ENCODE data around the gene ART1.
"Not testable (repeated sequence)": the region's sequence is repeated elsewhere in the genome, so short reads cannot be mapped to it uniquely, and the experiment has no call there.

The ART1 gene, protein sequence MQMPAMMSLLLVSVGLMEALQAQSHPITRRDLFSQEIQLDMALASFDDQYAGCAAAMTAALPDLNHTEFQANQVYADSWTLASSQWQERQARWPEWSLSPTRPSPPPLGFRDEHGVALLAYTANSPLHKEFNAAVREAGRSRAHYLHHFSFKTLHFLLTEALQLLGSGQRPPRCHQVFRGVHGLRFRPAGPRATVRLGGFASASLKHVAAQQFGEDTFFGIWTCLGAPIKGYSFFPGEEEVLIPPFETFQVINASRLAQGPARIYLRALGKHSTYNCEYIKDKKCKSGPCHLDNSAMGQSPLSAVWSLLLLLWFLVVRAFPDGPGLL

DNA sequence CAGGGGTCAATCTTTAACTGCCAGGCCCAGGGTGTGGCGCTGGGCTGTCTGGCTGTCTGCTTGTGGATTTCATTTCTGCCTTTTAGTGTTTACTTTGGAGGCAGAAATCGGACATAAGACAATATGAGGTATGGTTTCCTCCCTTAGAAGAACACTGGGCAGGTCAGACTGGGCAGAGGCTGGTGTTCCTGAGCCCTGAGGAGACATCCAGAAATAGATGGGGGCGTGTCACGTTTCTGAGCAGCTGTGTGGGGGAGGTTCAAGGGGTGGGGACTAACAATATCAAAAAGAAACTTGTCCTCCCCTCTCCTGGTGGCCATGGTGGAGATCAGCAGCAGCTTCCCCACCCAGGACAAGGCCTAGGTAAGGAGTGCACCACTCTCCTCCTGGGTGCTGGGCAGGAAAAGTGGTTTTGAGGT lies at the start of gene ART1:
Gene ART1 (plus strand): TSS at position 312 of the 419 bp plus-strand sequence. CDS start 14,086 bp downstream, outside the sequence.
- H3K36me3 ChIP-seq (ENCODE audit: control insufficient read depth, insufficient read depth, low read length) = no peaks in the 10 kb centered on the region
- H3K27ac ChIP-seq (ENCODE audit: low read depth, low read length) = no peak within 1 kb of the TSS
- H3K9ac ChIP-seq (ENCODE audit: low read length) = no peak within 1 kb of the TSS
- no peak within 1 kb of the TSS for H3K4me3 ChIP-seq (ENCODE audit: low read length)
- H3K27me3 ChIP-seq (ENCODE audit: control insufficient read depth, insufficient read depth, low read length) = peaks cover 2% of the 10 kb centered on the region
- H3K4me1 ChIP-seq (ENCODE audit: control insufficient read depth, insufficient read depth, low read length) = no peaks in the 10 kb centered on the region

DNA sequence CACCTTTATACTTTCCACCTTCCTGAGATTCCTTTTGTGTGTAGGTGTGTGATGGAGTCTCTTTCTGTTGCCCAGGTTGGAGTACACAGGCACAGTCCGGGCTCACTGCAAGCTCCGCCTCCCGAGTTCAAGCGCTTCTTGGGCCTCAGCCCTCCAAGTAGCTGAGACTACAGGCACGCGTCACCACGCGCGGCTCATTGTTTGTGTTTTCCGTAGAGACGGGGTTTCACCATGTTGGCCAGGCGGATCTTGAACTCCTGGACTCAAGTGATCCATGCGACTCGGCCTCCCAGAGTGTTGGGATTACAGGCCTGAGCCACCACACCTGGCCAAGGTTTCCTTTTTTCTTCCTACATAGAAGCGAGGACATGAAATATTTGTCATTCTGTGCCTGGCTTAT lies 47.2 kb upstream of the ART1 start:
- not testable (repeated sequence) for H3K4me3 ChIP-seq (ENCODE audit: low read length); H3K9ac ChIP-seq (ENCODE audit: low read length); H3K36me3 ChIP-seq (ENCODE audit: control insufficient read depth, insufficient read depth, low read length); H3K27ac ChIP-seq (ENCODE audit: low read depth, low read length); H3K27me3 ChIP-seq (ENCODE audit: control insufficient read depth, insufficient read depth, low read length); H3K4me1 ChIP-seq (ENCODE audit: control insufficient read depth, insufficient read depth, low read length)

DNA sequence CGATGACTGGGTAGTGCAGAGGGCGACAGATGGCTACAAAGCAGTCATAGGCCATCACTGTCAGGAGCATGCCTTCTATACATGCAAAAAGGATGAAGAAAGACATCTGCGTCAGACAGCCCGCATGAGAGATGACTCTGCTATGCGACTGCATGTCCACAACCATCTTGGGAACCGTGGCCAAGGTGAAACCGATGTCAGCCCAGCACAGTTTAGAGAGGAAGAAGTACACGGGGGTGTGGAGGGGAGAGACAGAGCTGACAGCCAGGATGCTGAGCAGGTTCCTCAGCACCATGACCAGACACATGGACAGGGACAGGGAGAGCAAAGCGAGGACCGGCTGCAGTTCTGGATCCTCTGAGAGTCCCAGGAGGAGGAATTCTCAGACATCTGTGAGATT lies 44.7 kb upstream of the ART1 start:
- not testable (repeated sequence) for H3K4me1 ChIP-seq (ENCODE audit: control insufficient read depth, insufficient read depth, low read length); H3K9ac ChIP-seq (ENCODE audit: low read length); H3K4me3 ChIP-seq (ENCODE audit: low read length); H3K36me3 ChIP-seq (ENCODE audit: control insufficient read depth, insufficient read depth, low read length); H3K27ac ChIP-seq (ENCODE audit: low read depth, low read length); H3K27me3 ChIP-seq (ENCODE audit: control insufficient read depth, insufficient read depth, low read length)

DNA sequence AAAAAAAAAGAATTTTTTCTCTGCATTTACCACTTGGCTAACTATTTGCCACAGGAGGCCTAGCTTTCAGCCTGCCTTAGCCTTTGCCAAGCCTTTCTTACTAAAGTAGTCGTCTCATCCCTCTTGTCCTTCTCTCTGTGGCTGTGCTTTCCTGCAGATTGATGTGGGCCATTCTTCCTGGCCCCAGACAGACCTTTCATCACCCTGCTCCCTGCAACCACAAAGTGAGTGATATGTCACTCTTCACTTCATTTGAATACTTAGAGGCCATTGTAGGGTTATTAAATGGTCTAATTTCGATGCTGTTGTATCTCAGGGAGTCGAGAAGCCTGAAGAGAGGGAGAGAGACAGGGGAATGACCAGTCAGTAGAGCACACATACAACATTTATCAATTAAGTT lies 40.8 kb upstream of the ART1 start:
- no peaks in the 10 kb centered on the region for H3K4me1 ChIP-seq (ENCODE audit: control insufficient read depth, insufficient read depth, low read length)
- no peak overlapping the region for H3K9ac ChIP-seq (ENCODE audit: low read length)
- H3K36me3 ChIP-seq (ENCODE audit: control insufficient read depth, insufficient read depth, low read length) = no peaks in the 10 kb centered on the region
- no peak overlapping the region for H3K27ac ChIP-seq (ENCODE audit: low read depth, low read length)
- no peaks in the 10 kb centered on the region for H3K27me3 ChIP-seq (ENCODE audit: control insufficient read depth, insufficient read depth, low read length)
- no peak overlapping the region for H3K4me3 ChIP-seq (ENCODE audit: low read length)

DNA sequence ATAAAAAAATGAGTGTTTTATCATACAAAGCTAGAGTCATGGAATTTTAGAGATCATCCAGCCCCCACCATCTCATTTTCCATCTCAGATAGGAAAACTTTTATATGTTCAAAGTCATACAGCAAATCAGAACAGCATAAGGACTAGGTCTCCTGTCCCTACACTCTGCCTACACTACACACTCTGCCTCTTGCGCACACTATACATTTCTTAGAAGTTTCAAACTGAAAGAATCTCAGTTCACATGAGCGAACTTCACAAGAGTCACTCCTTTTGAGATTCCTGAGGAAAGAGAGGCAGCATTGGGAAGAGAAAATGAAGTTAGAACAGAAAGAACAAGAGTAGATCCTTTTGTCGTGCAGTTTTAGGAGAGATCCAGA lies 39.7 kb upstream of the ART1 start:
- no peaks in the 10 kb centered on the region for H3K27me3 ChIP-seq (ENCODE audit: control insufficient read depth, insufficient read depth, low read length)
- no peak overlapping the region for H3K4me3 ChIP-seq (ENCODE audit: low read length)
- H3K36me3 ChIP-seq (ENCODE audit: control insufficient read depth, insufficient read depth, low read length) = no peaks in the 10 kb centered on the region
- no peak overlapping the region for H3K27ac ChIP-seq (ENCODE audit: low read depth, low read length)
- H3K9ac ChIP-seq (ENCODE audit: low read length) = no peak overlapping the region
- H3K4me1 ChIP-seq (ENCODE audit: control insufficient read depth, insufficient read depth, low read length) = no peaks in the 10 kb centered on the region

DNA sequence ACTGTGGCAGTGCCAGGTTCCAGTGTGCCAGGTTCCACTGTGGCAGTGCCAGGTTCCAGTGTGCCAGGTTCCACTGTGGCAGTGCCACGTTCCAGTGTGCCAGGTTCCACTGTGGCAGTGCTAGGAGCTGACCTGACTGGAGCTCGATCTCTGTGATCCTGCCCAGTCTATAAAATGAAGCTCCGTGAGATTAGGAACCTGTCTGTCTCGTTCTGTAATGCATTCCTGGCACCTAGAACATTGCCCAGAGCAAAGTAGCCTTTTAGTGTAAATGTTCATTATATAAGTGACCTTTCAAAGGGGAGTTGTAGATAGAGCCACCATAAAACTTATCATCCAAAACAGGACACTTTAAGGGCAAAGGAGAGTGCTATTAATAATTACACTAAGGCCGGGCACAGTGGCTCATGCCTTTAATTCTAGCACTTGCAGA lies 39.1 kb upstream of the ART1 start:
- Histone ChIP-seq H3K27ac (ENCODE audit: low read depth, low read length) (no peak overlapping the region), H3K4me3 (ENCODE audit: low read length) (no peak overlapping the region), H3K9ac (ENCODE audit: low read length) (no peak overlapping the region), H3K27me3 (ENCODE audit: control insufficient read depth, insufficient read depth, low read length) (no peaks in the 10 kb centered on the region), H3K36me3 (ENCODE audit: control insufficient read depth, insufficient read depth, low read length) (no peaks in the 10 kb centered on the region), H3K4me1 (ENCODE audit: control insufficient read depth, insufficient read depth, low read length) (no peaks in the 10 kb centered on the region)

DNA sequence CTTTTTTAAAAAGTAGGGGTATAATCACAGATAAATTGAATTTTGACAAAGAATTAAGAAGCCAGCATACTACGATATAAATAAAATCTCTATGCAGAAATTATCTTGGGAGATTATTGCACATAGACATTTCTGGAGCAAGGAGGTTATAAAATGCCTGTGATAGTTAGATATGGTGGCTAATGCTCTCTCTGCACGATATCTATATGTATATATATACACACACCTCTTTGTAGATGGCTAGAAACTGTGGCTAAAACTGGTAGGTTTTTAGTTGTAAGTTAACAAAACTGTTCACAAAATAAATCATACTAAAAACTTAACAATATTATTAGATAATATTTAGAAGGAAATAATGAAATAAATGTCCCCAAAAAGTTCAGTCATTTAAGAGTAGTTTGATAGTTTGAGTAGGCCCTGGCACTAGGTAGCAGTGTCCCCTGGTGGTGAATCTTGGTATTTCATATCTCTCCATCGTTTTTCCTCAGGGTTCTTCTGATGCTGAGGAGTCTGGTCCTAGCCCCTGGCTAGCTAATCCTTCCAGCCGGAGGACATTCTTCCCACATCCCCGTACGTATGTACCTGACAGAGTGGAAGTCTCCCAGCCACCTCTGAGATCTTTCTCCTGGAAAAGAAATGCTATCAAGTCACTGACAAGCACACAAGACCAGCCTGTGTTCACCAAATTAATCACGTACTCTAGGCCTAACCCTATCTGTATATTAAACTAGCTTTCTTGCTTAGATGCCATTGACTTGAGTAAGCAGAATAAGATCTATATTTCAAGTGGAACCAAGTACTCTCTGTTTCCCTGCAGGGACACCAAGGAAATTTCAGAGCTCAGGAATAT lies 35.3 kb upstream of the ART1 start:
- H3K4me3 ChIP-seq (ENCODE audit: low read length) = no peak overlapping the region
- no peak overlapping the region for H3K27ac ChIP-seq (ENCODE audit: low read depth, low read length)
- no peaks in the 10 kb centered on the region for H3K27me3 ChIP-seq (ENCODE audit: control insufficient read depth, insufficient read depth, low read length)
- no peaks in the 10 kb centered on the region for H3K4me1 ChIP-seq (ENCODE audit: control insufficient read depth, insufficient read depth, low read length)
- H3K36me3 ChIP-seq (ENCODE audit: control insufficient read depth, insufficient read depth, low read length) = no peaks in the 10 kb centered on the region
- H3K9ac ChIP-seq (ENCODE audit: low read length) = no peak overlapping the region

DNA sequence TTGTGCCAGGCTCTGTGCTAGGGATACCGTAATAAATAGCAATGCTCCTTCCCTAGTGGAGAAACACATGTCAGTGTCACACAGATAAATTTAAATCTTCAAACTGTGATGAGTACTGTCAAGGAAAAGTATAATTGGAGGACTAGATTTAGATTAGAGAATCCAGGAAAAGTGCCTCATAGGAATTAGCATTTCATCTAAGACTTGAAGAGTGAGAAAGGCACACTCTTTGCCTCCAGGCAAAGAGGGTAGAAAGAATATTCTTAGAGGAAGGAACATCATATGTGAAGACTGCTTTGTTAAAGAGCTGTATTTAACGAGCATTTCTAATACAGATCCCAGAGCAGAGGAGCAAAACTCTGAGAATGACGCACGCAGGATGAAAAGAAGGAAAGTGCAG lies 34.1 kb upstream of the ART1 start:
- H3K4me3 ChIP-seq (ENCODE audit: low read length) = no peak overlapping the region
- H3K27me3 ChIP-seq (ENCODE audit: control insufficient read depth, insufficient read depth, low read length) = no peaks in the 10 kb centered on the region
- H3K9ac ChIP-seq (ENCODE audit: low read length) = no peak overlapping the region
- no peaks in the 10 kb centered on the region for H3K4me1 ChIP-seq (ENCODE audit: control insufficient read depth, insufficient read depth, low read length)
- no peaks in the 10 kb centered on the region for H3K36me3 ChIP-seq (ENCODE audit: control insufficient read depth, insufficient read depth, low read length)
- no peak overlapping the region for H3K27ac ChIP-seq (ENCODE audit: low read depth, low read length)

DNA sequence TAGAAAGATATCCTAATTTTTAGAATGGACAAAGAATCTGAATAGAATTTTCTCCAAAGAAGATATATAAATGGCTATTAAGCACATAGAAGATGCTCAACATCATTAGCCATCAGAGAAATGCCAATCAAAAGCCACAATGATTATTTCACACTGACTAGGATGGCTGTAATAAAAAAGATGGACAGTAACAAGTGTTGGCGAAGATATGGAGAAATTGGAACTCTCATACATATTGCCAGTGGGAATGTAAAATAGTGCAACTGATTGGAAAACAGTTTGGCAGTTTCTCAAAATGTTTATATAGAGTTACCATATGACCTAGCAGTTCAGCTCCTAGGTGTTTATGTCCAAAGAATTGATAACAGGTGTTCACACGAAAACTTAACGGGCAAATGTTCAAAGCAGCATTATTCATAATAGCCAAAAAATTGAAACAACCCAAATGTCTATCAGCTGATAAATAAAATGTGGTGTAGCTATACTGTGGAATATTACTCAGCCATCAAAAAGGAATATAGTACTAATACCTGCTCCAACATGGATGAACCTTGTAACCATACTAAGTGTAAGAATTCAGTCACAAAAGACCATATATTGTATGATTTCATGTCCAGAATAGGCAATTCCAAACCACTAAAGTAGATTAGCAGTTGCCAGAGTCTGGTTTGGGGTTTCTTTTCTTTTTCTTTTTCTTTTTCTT lies 32.8 kb upstream of the ART1 start:
- no peaks in the 10 kb centered on the region for H3K27me3 ChIP-seq (ENCODE audit: control insufficient read depth, insufficient read depth, low read length)
- no peak overlapping the region for H3K9ac ChIP-seq (ENCODE audit: low read length)
- no peaks in the 10 kb centered on the region for H3K36me3 ChIP-seq (ENCODE audit: control insufficient read depth, insufficient read depth, low read length)
- no peaks in the 10 kb centered on the region for H3K4me1 ChIP-seq (ENCODE audit: control insufficient read depth, insufficient read depth, low read length)
- H3K27ac ChIP-seq (ENCODE audit: low read depth, low read length) = no peak overlapping the region
- no peak overlapping the region for H3K4me3 ChIP-seq (ENCODE audit: low read length)

DNA sequence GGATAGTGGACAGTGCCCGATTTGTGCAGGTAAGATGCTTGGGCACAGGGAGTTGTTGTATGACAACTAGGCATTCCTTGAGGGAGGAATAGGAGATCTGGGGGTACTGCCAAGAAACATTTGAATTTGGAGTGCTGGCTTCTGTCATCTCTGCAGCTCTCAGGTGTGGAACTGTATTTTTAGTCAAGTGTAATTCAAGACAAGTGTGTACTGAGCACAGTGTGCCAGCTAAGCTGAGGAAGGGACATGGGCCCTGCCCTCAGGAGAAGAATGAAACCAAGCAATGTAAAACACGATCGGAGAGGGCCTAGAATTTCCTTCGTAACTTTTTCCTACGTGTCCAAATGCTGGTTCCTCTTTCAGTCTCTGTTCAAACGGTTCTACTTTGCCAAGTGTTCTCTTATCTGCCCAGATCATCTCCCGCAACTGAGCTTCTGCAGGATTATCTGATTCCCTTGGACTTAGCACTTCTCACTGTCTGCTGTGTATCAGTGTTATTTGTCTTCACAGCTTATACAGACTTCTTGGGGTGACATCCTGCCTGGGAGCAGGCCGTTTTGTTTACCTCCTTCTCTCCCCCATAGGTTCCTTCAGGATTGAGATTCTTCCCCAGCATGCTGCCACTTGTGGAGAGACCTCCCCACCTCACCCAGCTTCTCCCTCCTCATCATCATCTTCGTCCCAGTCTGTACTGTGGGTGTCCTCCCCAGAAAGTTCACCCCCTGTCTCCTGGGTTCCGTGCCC lies 30.8 kb upstream of the ART1 start:
- no peak overlapping the region for H3K27ac ChIP-seq (ENCODE audit: low read depth, low read length)
- no peak overlapping the region for H3K4me3 ChIP-seq (ENCODE audit: low read length)
- no peaks in the 10 kb centered on the region for H3K4me1 ChIP-seq (ENCODE audit: control insufficient read depth, insufficient read depth, low read length)
- H3K9ac ChIP-seq (ENCODE audit: low read length) = no peak overlapping the region
- H3K27me3 ChIP-seq (ENCODE audit: control insufficient read depth, insufficient read depth, low read length) = no peaks in the 10 kb centered on the region
- H3K36me3 ChIP-seq (ENCODE audit: control insufficient read depth, insufficient read depth, low read length) = no peaks in the 10 kb centered on the region

DNA sequence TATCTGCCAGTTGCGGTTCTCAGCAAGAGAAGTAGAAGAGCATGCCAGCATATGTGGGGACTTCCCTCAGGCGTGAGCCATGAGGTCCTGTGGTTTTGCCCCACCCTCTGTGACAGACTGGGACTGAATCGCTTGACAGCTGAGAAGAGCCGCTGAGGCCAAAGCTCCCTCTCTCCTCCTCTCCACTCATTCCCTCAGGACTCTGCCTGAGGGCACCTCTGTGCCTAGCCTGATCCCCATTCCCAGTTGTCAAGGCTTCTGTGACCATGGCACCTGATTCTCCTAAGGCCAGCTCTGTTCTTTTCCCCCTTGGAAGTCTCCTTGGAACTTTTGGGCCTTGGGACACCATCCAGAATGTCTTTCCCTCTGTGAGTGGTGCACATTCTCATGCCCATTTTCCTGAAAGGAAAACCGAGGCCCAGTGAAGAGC lies 30.2 kb upstream of the ART1 start:
- no peaks in the 10 kb centered on the region for H3K27me3 ChIP-seq (ENCODE audit: control insufficient read depth, insufficient read depth, low read length)
- H3K27ac ChIP-seq (ENCODE audit: low read depth, low read length) = no peak overlapping the region
- H3K4me1 ChIP-seq (ENCODE audit: control insufficient read depth, insufficient read depth, low read length) = no peaks in the 10 kb centered on the region
- no peaks in the 10 kb centered on the region for H3K36me3 ChIP-seq (ENCODE audit: control insufficient read depth, insufficient read depth, low read length)
- no peak overlapping the region for H3K9ac ChIP-seq (ENCODE audit: low read length)
- H3K4me3 ChIP-seq (ENCODE audit: low read length) = no peak overlapping the region

DNA sequence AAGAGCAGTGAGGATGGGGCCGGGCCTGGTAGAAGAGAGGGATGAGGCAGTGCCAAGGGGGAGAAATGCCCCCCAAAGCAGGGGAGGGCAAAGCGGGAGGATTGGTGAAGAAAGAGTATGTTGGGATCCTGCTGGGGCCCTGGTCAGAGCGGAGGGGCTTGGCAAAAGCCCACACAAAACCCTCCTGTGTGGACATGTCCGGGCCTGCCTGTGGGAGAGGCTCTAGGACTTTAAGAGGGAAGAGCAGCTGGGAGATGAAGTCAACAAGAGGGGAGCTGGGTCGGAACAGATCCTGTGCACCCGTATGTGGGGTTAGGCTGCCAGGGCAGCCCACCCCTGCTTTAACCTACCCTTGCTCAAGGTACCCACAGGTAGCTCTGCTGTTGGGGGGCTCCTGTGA lies 28.9 kb upstream of the ART1 start:
- Histone ChIP-seq H3K9ac (ENCODE audit: low read length) (no peak overlapping the region), H3K27ac (ENCODE audit: low read depth, low read length) (no peak overlapping the region), H3K27me3 (ENCODE audit: control insufficient read depth, insufficient read depth, low read length) (no peaks in the 10 kb centered on the region), H3K36me3 (ENCODE audit: control insufficient read depth, insufficient read depth, low read length) (no peaks in the 10 kb centered on the region), H3K4me1 (ENCODE audit: control insufficient read depth, insufficient read depth, low read length) (no peaks in the 10 kb centered on the region), H3K4me3 (ENCODE audit: low read length) (no peak overlapping the region)
